ENCODE data around the gene POLR2J.

GRCh38 chr7:102468478-102469350 lies 10.0 kb downstream of the POLR2J start:
- TF ChIP-seq POLR2A (IDR thresholded peaks at IDR 0.05) (no peak), CTCF (IDR thresholded peaks at IDR 0.05) (no peak)
